GM21423 (cell line): ENCODE data around the gene OR6B3.
"Not testable (repeated sequence)": the region's sequence is repeated elsewhere in the genome, so short reads cannot be mapped to it uniquely, and the experiment has no call there.

Source experiments
- ATAC-seq: cut with Tn5 transposase; IDR thresholded peaks from one replicate; pipeline ENCODE4 v1.9.1; 2021; ENCODE audit warnings: mild to moderate bottlenecking, moderate library complexity; ENCODE audit not compliant: unreplicated experiment

OR6B3 gene

DNA sequence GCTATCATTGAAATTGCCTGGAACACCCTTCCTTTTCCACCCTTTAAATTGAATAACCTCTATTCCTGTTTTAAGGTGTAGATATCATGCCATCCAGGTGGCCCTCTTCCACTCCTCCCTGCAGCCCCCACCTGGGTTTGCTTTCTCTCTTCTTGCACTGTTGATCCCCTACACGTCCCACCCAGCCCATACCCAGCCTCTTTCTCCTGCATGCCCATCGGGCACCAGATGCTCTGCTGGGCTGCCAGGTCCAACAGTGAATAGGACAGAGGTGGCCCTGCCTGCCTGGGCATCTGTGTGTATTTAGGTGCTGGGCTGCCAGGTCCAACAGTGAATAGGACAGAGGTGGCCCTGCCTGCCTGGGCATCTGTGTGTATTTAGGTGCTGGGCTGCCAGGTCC, 9.2 kb downstream of the OR6B3 start:
- not testable (repeated sequence) for ATAC-seq

DNA sequence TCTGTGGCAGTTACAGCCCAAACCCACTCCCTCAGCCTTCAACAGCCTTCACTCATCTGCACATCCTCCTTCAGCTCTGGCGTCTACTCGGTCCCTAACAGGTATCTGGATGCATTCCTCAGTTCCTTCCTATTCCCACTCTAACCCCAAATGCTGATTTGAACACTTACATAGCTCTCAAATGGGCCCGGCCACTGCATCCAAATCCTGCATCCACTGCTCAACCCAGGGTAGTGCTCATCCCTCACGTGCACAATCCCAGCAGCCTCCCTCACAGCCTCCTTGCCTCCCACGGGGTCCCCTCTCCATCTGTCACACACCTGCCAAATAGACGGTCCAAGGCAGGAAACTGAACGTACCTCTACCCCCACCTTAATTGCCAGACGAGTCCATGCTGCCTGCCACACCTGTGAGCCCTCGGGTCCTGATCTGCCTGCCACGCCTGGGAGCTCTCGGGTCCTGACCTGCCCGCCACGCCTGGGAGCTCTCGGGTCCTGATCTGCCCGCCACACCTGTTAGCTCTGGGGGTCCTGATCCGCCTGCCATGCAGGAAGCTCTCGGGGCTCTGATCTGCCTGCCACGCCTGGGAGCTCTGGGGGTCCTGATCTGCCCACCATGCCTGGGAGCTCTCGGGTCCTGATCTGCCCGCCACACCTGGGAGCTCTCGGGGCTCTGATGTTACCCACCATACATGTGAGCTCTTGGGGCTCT, 9.9 kb downstream of the OR6B3 start:
- ATAC-seq = no peak

GRCh38 chr2:240042740-240043139, 10.6 kb downstream of the OR6B3 start:
- ATAC-seq = no peak

GRCh38 chr2:240041363-240041762, 12.0 kb downstream of the OR6B3 start:
- no peak for ATAC-seq

- no peak for ATAC-seq
Measured at GRCh38 chr2:240037358-240037757, 16.0 kb downstream of the OR6B3 start.

DNA sequence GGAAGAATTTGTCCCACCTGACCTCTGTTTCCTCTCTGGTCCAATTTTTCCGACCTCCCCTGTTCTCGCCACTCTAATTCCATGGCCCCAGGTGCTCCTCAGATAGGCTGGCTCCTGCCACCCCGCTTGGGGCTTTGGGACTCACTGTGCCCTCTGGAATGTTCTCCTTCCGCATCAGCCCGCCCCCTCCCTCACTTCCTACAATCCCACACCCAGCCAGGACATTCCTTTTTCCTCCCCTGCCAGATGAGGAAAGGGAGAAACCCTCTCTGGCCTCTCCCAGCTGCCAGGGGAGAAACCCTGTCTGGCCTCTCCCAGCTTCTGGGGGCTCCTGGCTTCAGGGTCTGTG, 20.0 kb downstream of the OR6B3 start:
- no peak for ATAC-seq

GRCh38 chr2:240032406-240033329, 20.7 kb downstream of the OR6B3 start:
- ATAC-seq = no peak

GRCh38 chr2:240030379-240031094, 22.8 kb downstream of the OR6B3 start, which contains the start of gene OR6B2:
TSS of gene OR6B2 (minus strand) at chr2:240030429. CDS start at chr2:240030429, 0 bp downstream.
- ATAC-seq = no peak

DNA sequence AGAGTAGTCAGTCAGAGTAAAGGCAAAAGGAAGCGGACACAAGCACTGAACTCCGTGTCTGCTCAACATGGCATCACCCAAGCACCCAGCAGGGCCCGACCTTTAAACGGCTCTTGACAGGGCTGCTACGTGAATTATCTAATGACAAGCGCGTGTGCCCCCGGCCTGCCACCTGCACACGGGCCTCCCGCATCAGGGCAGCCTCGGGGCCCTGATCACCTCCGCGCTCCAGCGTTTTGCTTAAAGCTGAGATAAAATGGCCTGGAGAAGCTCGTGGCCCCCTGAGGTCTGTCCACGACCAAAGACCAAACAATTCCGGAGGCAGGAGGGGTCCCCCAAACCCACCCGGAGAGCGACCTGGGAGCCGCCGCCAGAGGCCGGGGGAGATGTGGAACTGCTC, 28.6 kb downstream of the OR6B3 start:
- peak; percentile 21 for ATAC-seq

- no peak for ATAC-seq
Measured at GRCh38 chr2:240023792-240024191, 29.5 kb downstream of the OR6B3 start.

DNA sequence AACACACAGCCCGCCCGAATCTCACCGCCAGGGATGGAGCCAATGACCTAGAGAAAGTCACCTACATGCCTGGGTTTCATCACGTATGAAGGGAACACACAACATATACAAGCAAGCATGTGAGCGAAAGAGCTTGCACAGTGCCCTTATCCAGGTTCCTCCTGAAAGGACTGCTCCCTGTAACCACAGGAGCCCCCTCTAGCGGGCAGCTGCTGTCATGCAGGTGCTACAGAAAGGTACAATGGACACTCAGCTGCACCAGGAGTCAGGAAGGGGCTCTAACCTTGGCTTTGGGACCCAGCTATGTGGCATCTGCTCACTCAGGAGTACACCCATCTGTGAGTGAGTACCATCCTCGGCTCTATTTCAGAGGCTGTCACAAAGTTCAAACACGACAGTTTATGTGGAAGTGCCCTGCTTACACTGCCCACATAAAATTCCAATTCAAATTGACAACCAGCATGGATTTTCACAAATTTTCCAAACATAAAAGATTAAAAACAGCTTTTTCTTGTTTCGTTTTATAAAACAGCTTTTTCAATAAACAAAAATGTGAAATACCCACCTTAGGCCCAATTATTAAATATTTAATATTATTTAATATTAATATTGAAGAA, 31.7 kb downstream of the OR6B3 start:
- ATAC-seq = no peak

GRCh38 chr2:240018071-240018750, 35.1 kb downstream of the OR6B3 start:
- ATAC-seq = no peak

- no peak for ATAC-seq
Measured at GRCh38 chr2:240014327-240014726, 39.0 kb downstream of the OR6B3 start.

GRCh38 chr2:240013343-240013742, 40.0 kb downstream of the OR6B3 start:
- no peak for ATAC-seq

- ATAC-seq = no peak
Measured at GRCh38 chr2:240002983-240003382, 50.3 kb downstream of the OR6B3 start.

DNA sequence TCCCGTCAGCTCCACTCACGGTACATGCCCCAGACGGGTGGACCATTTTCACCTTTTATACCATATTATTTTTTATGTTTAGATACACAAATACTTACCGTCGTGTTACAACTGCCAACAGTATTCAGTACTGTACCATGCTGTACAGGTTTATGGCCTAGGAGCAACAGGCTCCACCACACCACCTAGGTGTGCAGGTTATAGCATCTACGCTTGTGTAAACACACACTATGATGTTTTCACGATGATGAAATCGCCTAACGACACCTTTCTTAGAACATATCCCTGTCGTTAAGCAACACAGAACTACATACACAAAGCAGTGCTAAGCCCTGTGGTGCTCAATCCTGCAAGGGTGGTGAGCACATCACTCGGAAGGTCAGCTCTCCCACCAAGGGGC, 52.6 kb downstream of the OR6B3 start:
- ATAC-seq = no peak

DNA sequence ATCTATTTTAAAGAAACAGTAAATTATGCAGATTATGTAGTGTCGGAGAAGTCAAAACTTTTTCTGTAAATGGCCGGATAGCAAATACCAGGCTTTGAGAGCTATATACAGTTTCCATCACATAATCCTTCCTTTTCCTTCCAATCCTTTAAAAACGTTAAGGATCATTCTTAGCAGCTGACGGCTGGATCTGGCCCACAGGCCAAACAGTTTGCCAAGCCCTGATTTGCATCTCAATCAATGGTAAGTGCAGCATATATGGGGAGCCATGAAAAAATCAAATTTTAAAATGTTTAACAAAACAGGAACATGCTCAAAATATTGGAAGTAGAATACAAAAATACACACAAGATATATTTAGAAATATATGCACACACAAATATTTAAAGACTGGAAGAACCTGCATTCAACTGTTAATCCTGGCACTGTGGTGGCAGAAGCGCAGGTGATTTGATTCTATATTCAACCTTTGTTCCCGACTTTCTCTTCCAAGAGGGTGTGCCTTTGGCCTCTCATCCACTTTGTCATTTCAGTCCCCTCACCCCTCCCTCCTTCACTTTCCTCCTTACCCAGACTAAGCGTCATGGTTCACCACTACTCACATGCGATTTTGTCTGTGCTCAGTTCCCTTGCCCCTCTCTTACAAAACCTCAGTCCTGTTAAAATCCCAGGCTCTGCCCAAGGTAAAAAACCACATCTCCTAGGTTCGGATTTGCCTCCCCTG, 55.5 kb downstream of the OR6B3 start:
- ATAC-seq = no peak
